ENCODE data around the gene NUP205. TPM values are rescaled to one million over a fixed set of nuclear protein-coding genes. Genes with fewer than 3 reads are reported as not detected.

NUP205 gene
- total and polyA plus RNA-seq, 2 donors (not counting 1 experiment from before 2014, with no cell fraction given): 31.4 to 70.3 TPM

GRCh38 chr7:135685306-135686084 lies 127.8 kb downstream of the NUP205 start:
- no peaks in the 10 kb centered on the region for H3K9me3 Mint-ChIP-seq (ENCODE audit: insufficient read depth)
- Histone ChIP-seq H3K4me2 (replicated peaks; ENCODE audit: low read depth, low read length, poor library complexity, severe bottlenecking) (no peak overlapping the region), H3K36me3 (replicated peaks in 1 of 2; ENCODE audit: control extremely low read depth in 1 of 2, control insufficient read depth in 1 of 2, extremely low read depth in 1 of 2, insufficient read depth in 2 of 2, low read length in 1 of 2) (peaks cover 0 to 1% of the 10 kb centered on the region in 2 experiments), H3K4me3 (ENCODE audit: control extremely low read depth in 1 of 5, extremely low read depth in 1 of 5, insufficient read depth in 1 of 5, low read depth in 2 of 5, low read length in 4 of 5) (no peak overlapping the region), H3K4me1 (ENCODE audit: control insufficient read depth in 2 of 2, insufficient read depth in 2 of 2, low read length in 2 of 2) (peaks cover 0 to 11% of the 10 kb centered on the region in 2 donors), H3K27ac (ENCODE audit: low read length in 2 of 2) (no peak overlapping the region), H3K9ac (ENCODE audit: low read length) (no peak overlapping the region), H3K79me2 (ENCODE audit: control insufficient read depth, insufficient read depth, low read length) (no peaks in the 10 kb centered on the region), H4K20me1 (ENCODE audit: control insufficient read depth, insufficient read depth, low read length, poor library complexity, severe bottlenecking) (no peaks in the 10 kb centered on the region), H2AFZ (ENCODE audit: insufficient read depth, low read depth, low read length, poor library complexity, severe bottlenecking) (no peak overlapping the region), H3K27me3 (replicated peaks in 1 of 4; ENCODE audit: control extremely low read depth in 1 of 4, control insufficient read depth in 3 of 4, insufficient read depth in 4 of 4, low read length in 3 of 4) (no peaks in the 10 kb centered on the region), H3K9me3 (ENCODE audit: control extremely low read depth in 1 of 3, control insufficient read depth in 2 of 3, insufficient read depth in 1 of 3, low read length in 2 of 3) (no peaks in the 10 kb centered on the region)
- H3K27ac Mint-ChIP-seq: no peak overlapping the region
- ChIA-PET POLR2A (no interaction called here), CTCF (interaction anchor here (1.2 kb wide), 1 partner anchor 40 kb away, joined by 3 read pairs; no protein-coding TSS in a partner anchor)
- ATAC-seq (ENCODE audit: low read depth) (no peak), DNase-seq (no peak)
- intact Hi-C loops (cut with micrococcal nuclease): no loop called here
- WGBS (ENCODE audit: insufficient coverage): 96% methylated on average over 7 of the region's 9 CpGs
- H3K4me3 Mint-ChIP-seq: no peak overlapping the region
- H3K27me3 Mint-ChIP-seq: no peaks in the 10 kb centered on the region
- TF ChIP-seq CTCF (IDR thresholded peaks at IDR 0.05) (no peak), EZH2 (IDR thresholded peaks at IDR 0.05; ENCODE audit: borderline replicate concordance, insufficient read depth, low read depth, low read length, poor library complexity, severe bottlenecking) (no peak)
- H3K4me1 Mint-ChIP-seq: peaks cover 12% of the 10 kb centered on the region

- Histone ChIP-seq H3K36me3 (replicated peaks in 1 of 2; ENCODE audit: control extremely low read depth in 1 of 2, control insufficient read depth in 1 of 2, extremely low read depth in 1 of 2, insufficient read depth in 2 of 2, low read length in 1 of 2) (peaks cover 0 to 1% of the 10 kb centered on the region in 2 experiments), H3K27ac (ENCODE audit: low read length in 2 of 2) (no peak overlapping the region), H3K4me2 (replicated peaks; ENCODE audit: low read depth, low read length, poor library complexity, severe bottlenecking) (no peak overlapping the region), H3K9me3 (ENCODE audit: control extremely low read depth in 1 of 3, control insufficient read depth in 2 of 3, insufficient read depth in 1 of 3, low read length in 2 of 3) (no peaks in the 10 kb centered on the region), H3K4me1 (ENCODE audit: control insufficient read depth in 2 of 2, insufficient read depth in 2 of 2, low read length in 2 of 2) (peaks cover 0 to under 1% of the 10 kb centered on the region in 2 donors), H3K79me2 (ENCODE audit: control insufficient read depth, insufficient read depth, low read length) (no peaks in the 10 kb centered on the region), H3K4me3 (ENCODE audit: control extremely low read depth in 1 of 5, extremely low read depth in 1 of 5, insufficient read depth in 1 of 5, low read depth in 2 of 5, low read length in 4 of 5) (no peak overlapping the region), H3K9ac (ENCODE audit: low read length) (no peak overlapping the region), H3K27me3 (replicated peaks in 1 of 4; ENCODE audit: control extremely low read depth in 1 of 4, control insufficient read depth in 3 of 4, insufficient read depth in 4 of 4, low read length in 3 of 4) (no peaks in the 10 kb centered on the region), H2AFZ (ENCODE audit: insufficient read depth, low read depth, low read length, poor library complexity, severe bottlenecking) (no peak overlapping the region), H4K20me1 (ENCODE audit: control insufficient read depth, insufficient read depth, low read length, poor library complexity, severe bottlenecking) (no peaks in the 10 kb centered on the region)
- H3K4me1 Mint-ChIP-seq: peaks cover 4% of the 10 kb centered on the region
- no peaks in the 10 kb centered on the region for H3K9me3 Mint-ChIP-seq (ENCODE audit: insufficient read depth)
- TF ChIP-seq CTCF (IDR thresholded peaks at IDR 0.05): no peak
- no peak for TF ChIP-seq EZH2 (IDR thresholded peaks at IDR 0.05; ENCODE audit: borderline replicate concordance, insufficient read depth, low read depth, low read length, poor library complexity, severe bottlenecking)
- no CpG with 5 or more reads among the region's 1 CpG for WGBS (ENCODE audit: insufficient coverage)
- CTCF ChIA-PET: interaction anchor here (1.4 kb wide), 1 partner anchor 13 kb away, joined by 3 read pairs; no protein-coding TSS in a partner anchor
- POLR2A ChIA-PET: no interaction called here
- no peak for DNase-seq
- H3K27me3 Mint-ChIP-seq: no peaks in the 10 kb centered on the region
- no peak for ATAC-seq (ENCODE audit: low read depth)
- no peak overlapping the region for H3K4me3 Mint-ChIP-seq
- intact Hi-C loops (cut with micrococcal nuclease): no loop called here
- H3K27ac Mint-ChIP-seq: no peak overlapping the region
These were observed 129.7 kb downstream of the NUP205 start for GRCh38 chr7:135687466-135687865.
